K562 (cell line): ENCODE data around the gene USP32. TPM values are rescaled to one million over a fixed set of nuclear protein-coding genes. Genes with fewer than 3 reads are reported as not detected.

Experiments used
- ATAC-seq: fragments of 200-7000 bp; cut with Tn5 transposase; 3 replicates; pipeline ENCODE4 v1.9.1; 2020; ENCODE audit warnings: moderate library complexity
- BruUV-seq: library from RNA; stranded (reverse); fragments of 400-500 nt; replicated peaks from 2 replicates; lab custom pipeline; 2021; lab: Mats Ljungman, UMichigan
- CTCF ChIA-PET: fragments of 300-600 bp; formaldehyde crosslinking; extraction: SDS; loops from one replicate; lab custom pipeline; 2021; ENCODE audit warnings: low intra/inter-chr PET ratio; lab: Yijun Ruan, JAX
- POLR2A ChIA-PET: fragments of 300-600, 350-650 bp; sonication (Branson Sonifier 250); formaldehyde crosslinking; extraction: SDS; loops from one replicate; lab custom pipeline; 2021; ENCODE audit warnings: antibody characterized with exemption, inconsistent platforms; lab: Yijun Ruan, JAX
- DNase-seq, 4 experiments: peaks; one replicate each; pipeline versions ENCODE4 v3.0.0 to v3.0.0-alpha.2; 2011 to 2018; ENCODE audit warnings: low spot score in 3 of 4, mixed read lengths in 3 of 4; ENCODE audit errors: extremely low read depth in 1 of 4
- FAIRE-seq: peaks from 2 replicates; lab custom pipeline; 2011; peaks lifted over from hg19 to GRCh38; lab: Jason Lieb, UNC
- H2AFZ ChIP-seq: 2 replicates; pipeline ENCODE4 v1.6.0; 2011; ENCODE audit warnings: low read depth, low read length, control low read depth, inconsistent platforms
- H3K27ac ChIP-seq: fragments of 200-600 bp; 3 replicates; pipeline ENCODE4 v1.8.0; 2011; ENCODE audit warnings: low read depth, mild to moderate bottlenecking, control low read depth, inconsistent platforms, low read length, moderate library complexity, mixed read lengths; ENCODE audit errors: extremely low read depth
- H3K27me3 ChIP-seq, 2 experiments: fragments of 300-600 bp in 1 of 2; 2 replicates in 1 of 2; 3 replicates in 1 of 2; pipeline versions ENCODE4 v1.6.0 to v1.8.0; 2011; ENCODE audit warnings: inconsistent platforms in 2 of 2, low read length in 2 of 2, mild to moderate bottlenecking in 1 of 2, mixed read lengths in 1 of 2, moderate library complexity in 1 of 2; ENCODE audit not compliant: control insufficient read depth in 2 of 2, insufficient read depth in 2 of 2
- H3K36me3 ChIP-seq: fragments of 300-600 bp; 3 replicates; pipeline ENCODE4 v1.8.0; 2011; ENCODE audit warnings: mild to moderate bottlenecking, low read length, inconsistent platforms; ENCODE audit not compliant: control insufficient read depth, insufficient read depth
- H3K4me1 ChIP-seq, 2 experiments: fragments of 200-600 bp in 1 of 2; replicated peaks in 1 of 2; 2 replicates in 1 of 2; 3 replicates in 1 of 2; pipeline versions ENCODE4 v1.5.1 to v1.8.0; 2011; ENCODE audit warnings: inconsistent platforms in 2 of 2, low read length in 2 of 2, mild to moderate bottlenecking in 1 of 2, mixed read lengths in 1 of 2, moderate library complexity in 1 of 2; ENCODE audit not compliant: control insufficient read depth in 2 of 2, insufficient read depth in 2 of 2
- H3K4me2 ChIP-seq: 2 replicates; pipeline ENCODE4 v1.6.1; 2011; ENCODE audit warnings: low read length, control low read depth, inconsistent platforms, mixed read lengths; ENCODE audit not compliant: insufficient read depth
- H3K4me3 ChIP-seq: fragments of 200-600 bp; sonication (generic), shearing (Covaris generic); 2 replicates; pipeline ENCODE4 v1.5.1; 2016; ENCODE audit warnings: control low read depth, inconsistent platforms
- H3K79me2 ChIP-seq: fragments of 200-600 bp; 3 replicates; pipeline ENCODE4 v1.8.0; 2011; ENCODE audit warnings: low read length, inconsistent platforms; ENCODE audit not compliant: control insufficient read depth, insufficient read depth
- H3K9ac ChIP-seq, 2 experiments: 2 replicates each; pipeline versions ENCODE4 v1.6.0 to v1.6.1; 2011; ENCODE audit warnings: low read depth in 2 of 2, low read length in 2 of 2, control low read depth in 1 of 2, inconsistent platforms in 1 of 2, mild to moderate bottlenecking in 1 of 2, mixed read lengths in 1 of 2; ENCODE audit not compliant: insufficient read depth in 1 of 2
- H3K9me1 ChIP-seq: one replicate; pipeline ENCODE4 v1.6.0; 2011; ENCODE audit warnings: inconsistent platforms, mild to moderate bottlenecking, low read length, moderate library complexity; ENCODE audit not compliant: control insufficient read depth, insufficient read depth
- H3K9me3 ChIP-seq: replicated peaks from 2 replicates; pipeline ENCODE4 v1.5.1; 2011; ENCODE audit warnings: low read depth, low read length, inconsistent platforms; ENCODE audit not compliant: control insufficient read depth, insufficient read depth
- H4K20me1 ChIP-seq: replicated peaks from 2 replicates; pipeline ENCODE4 v1.6.1; 2011; ENCODE audit warnings: low read length, inconsistent platforms, mixed read lengths; ENCODE audit not compliant: control insufficient read depth, insufficient read depth
- PHF20 ChIP-seq: fragments of 450-650 bp; IDR thresholded peaks from 2 replicates; pipeline ENCODE4 v1.6.1; 2018; ENCODE audit not compliant: partially characterized antibody
- WGBS: fragments of 100-300 bp; shearing (Covaris generic); methylation state at CpG from one replicate; pipeline ENCODE4 v1.1.6; 2016; ENCODE audit warnings: low coverage, mixed read lengths; ENCODE audit not compliant: insufficient coverage; ENCODE audit errors: missing lambda C conversion rate; 5-methylcytosine and 5-hydroxymethylcytosine counted together
- in situ Hi-C: fragments of 300-500 bp; cut with MboI; formaldehyde crosslinking; loops from 4 replicates; pipeline ENCODE4 v1.15.0; 2018; ENCODE audit warnings: inconsistent platforms, mixed read lengths
- intact Hi-C: fragments of 100-400 bp; cut with micrococcal nuclease; formaldehyde crosslinking; loops from 2 replicates; pipeline ENCODE4 v1.14.2; 2022
- polyA plus RNA-seq, 8 experiments: library from polyadenylated mRNA; depleted of rRNA in 4 of 8; stranded (reverse) in 5 of 8; unstranded in 3 of 8; fragments of >200 nt; fragmentation: Nextera tagmentation in 2 of 8; fragmentation: Illumina TruSeq in 1 of 8; extraction: Ambion mirVana in 2 of 8; extraction: Trizol in 1 of 8; gene quantifications; 2 replicates each; pipeline versions ENCODE4 v1.2.1 to v1.2.3, GENCODE V29; 2011 to 2014; ENCODE audit warnings: inconsistent platforms in 1 of 8, missing spikeins in 1 of 8
- total RNA-seq, 7 experiments: library from RNA; depleted of rRNA in 6 of 7; stranded (reverse); fragments of >200 nt in 6 of 7; fragmentation: Illumina TruSeq in 2 of 7; extraction: Trizol in 2 of 7; gene quantifications; 2 replicates each; pipeline versions ENCODE4 v1.2.1 to v1.2.3, GENCODE V29; 2011 to 2021; ENCODE audit warnings: low replicate concordance in 1 of 7
- TF ChIP-seq, protein P1 (sequence below), 3 experiments: fragments of 200-800 bp in 1 of 3; fragments of 250-450 bp in 1 of 3; fragments of 450-650 bp in 1 of 3; sonication (Bioruptor Pico) in 1 of 3; sonication (Bioruptor generic) in 1 of 3; formaldehyde crosslinking in 1 of 3; IDR thresholded peaks; 2 replicates each; pipeline versions ENCODE4 v1.6.1 to v1.8.0; 2016 to 2022; ENCODE audit warnings: mild to moderate bottlenecking in 2 of 3, missing genetic modification characterization in 2 of 3, missing compliant biosample characterization in 1 of 3, moderate library complexity in 1 of 3

USP32 gene
- total and polyA plus RNA-seq, 9 of the 15 experiments (the other 6 are each of a cell fraction or from before 2014, with no cell fraction given), result 18.0 to 69.3 (median 47.1) TPM

DNA sequence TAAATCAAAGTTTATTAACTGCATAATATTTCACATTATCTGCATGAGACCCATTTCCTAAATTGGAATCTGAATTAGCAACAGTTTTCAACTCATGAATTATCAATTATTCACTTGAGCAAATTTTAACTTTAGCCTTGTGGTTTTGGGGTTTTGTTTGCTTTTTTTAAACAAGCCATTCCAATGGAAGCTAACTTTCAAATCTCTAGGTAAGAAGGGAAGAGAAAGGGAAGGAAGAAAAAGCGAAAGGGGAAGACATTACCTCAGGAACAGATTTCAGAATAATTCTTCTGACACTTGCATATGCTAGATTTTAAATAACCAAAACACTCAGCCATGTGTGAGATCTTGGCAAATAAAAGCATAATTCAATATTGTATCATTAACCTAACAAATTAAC, 139.5 kb downstream of the USP32 start:
- intact Hi-C loops (no loop called here), in situ Hi-C loops (no loop called here)
- BruUV-seq, result no TSS peak
- no peaks in the 10 kb centered on the region for H3K27me3 ChIP-seq
- no peaks in the 10 kb centered on the region for H4K20me1 ChIP-seq
- H3K4me3 ChIP-seq, result no peak overlapping the region
- H3K36me3 ChIP-seq, result peaks cover 82% of the 10 kb centered on the region
- ChIA-PET CTCF (no interaction called here), POLR2A (interaction anchor here (1.1 kb wide), 1 partner anchor 9 kb away, joined by 3 read pairs; no protein-coding TSS in a partner anchor)
- FAIRE-seq (no peak), ATAC-seq (no peak), DNase-seq (no peak)
- no peaks in the 10 kb centered on the region; a peak in 1 of 5 replicates for H3K4me1 ChIP-seq
- no peak overlapping the region for H3K9ac ChIP-seq
- TF ChIP-seq PHF20, result no peak
- TF ChIP-seq, protein P1, sequence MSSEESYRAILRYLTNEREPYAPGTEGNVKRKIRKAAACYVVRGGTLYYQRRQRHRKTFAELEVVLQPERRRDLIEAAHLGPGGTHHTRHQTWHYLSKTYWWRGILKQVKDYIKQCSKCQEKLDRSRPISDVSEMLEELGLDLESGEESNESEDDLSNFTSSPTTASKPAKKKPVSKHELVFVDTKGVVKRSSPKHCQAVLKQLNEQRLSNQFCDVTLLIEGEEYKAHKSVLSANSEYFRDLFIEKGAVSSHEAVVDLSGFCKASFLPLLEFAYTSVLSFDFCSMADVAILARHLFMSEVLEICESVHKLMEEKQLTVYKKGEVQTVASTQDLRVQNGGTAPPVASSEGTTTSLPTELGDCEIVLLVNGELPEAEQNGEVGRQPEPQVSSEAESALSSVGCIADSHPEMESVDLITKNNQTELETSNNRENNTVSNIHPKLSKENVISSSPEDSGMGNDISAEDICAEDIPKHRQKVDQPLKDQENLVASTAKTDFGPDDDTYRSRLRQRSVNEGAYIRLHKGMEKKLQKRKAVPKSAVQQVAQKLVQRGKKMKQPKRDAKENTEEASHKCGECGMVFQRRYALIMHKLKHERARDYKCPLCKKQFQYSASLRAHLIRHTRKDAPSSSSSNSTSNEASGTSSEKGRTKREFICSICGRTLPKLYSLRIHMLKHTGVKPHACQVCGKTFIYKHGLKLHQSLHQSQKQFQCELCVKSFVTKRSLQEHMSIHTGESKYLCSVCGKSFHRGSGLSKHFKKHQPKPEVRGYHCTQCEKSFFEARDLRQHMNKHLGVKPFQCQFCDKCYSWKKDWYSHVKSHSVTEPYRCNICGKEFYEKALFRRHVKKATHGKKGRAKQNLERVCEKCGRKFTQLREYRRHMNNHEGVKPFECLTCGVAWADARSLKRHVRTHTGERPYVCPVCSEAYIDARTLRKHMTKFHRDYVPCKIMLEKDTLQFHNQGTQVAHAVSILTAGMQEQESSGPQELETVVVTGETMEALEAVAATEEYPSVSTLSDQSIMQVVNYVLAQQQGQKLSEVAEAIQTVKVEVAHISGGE (CRISPR knock-in tag; IDR thresholded peaks at IDR 0.05), result peak in 1 of 3 experiments; percentile 65; a peak in 2 of 6 replicates
- no peaks in the 10 kb centered on the region for H3K9me3 ChIP-seq
- H2AFZ ChIP-seq, result no peak overlapping the region
- 100% methylated on average over 1 of the region's 1 CpG for WGBS
- no peaks in the 10 kb centered on the region for H3K9me1 ChIP-seq
- peak overlapping the region; percentile 16; the same call in 1 of the 3 replicates for H3K27ac ChIP-seq
- no peak overlapping the region for H3K4me2 ChIP-seq
- H3K79me2 ChIP-seq, result no peaks in the 10 kb centered on the region
